Urinary bladder (tissue), 4 donors: Measurements from ENCODE around the gene TAS2R9. TPM values are rescaled to one million over a fixed set of nuclear protein-coding genes. Genes with fewer than 3 reads are reported as not detected.

ENCODE experiments used
- DNase-seq: peaks from one replicate; pipeline ENCODE4 v3.0.0-alpha.2; 2015; ENCODE audit errors: extremely low spot score
- H3K27ac ChIP-seq: one replicate; pipeline ENCODE4 v1.5.1; 2013; ENCODE audit warnings: low read depth, mild to moderate bottlenecking, moderate library complexity
- H3K36me3 ChIP-seq: one replicate; pipeline ENCODE4 v1.6.1; 2013; ENCODE audit warnings: mild to moderate bottlenecking, moderate library complexity; ENCODE audit not compliant: insufficient read depth
- H3K4me1 ChIP-seq: one replicate; pipeline ENCODE4 v1.6.1; 2013; ENCODE audit warnings: mild to moderate bottlenecking, moderate library complexity; ENCODE audit not compliant: insufficient read depth
- H3K4me3 ChIP-seq: one replicate; pipeline ENCODE4 v1.5.1; 2013; ENCODE audit warnings: low read depth, low read length
- WGBS: extraction: QIAGEN DNeasy Blood & Tissue Kit; methylation state at CpG from one replicate; pipeline ENCODE4 v1.1.7; 2013; 5-methylcytosine and 5-hydroxymethylcytosine counted together
- polyA plus RNA-seq: library from polyadenylated mRNA; stranded (reverse); fragments of 200-250 nt; gene quantifications from one replicate; pipeline ENCODE4 v1.2.3, GENCODE V29; 2013
- total RNA-seq: library from RNA; depleted of rRNA; stranded (reverse); fragments of >200 nt; gene quantifications from one replicate; pipeline ENCODE4 v1.2.3, GENCODE V29; 2014
- donor health status: healthy with polysubstance abuse.
- donor health status: healthy.

TAS2R9 gene
- total RNA-seq, result 0.37 TPM
- not detected for polyA plus RNA-seq

GRCh38 chr12:10810068-10810467 is at the start of gene TAS2R9:
Gene TAS2R9 (minus strand): TSS chr12:10810168. CDS start chr12:10810075, 93 bp downstream.
- no peak for DNase-seq
- Histone ChIP-seq H3K36me3 (no peaks in the 10 kb centered on the region), H3K27ac (no peak within 1 kb of the TSS), H3K4me1 (no peaks in the 10 kb centered on the region), H3K4me3 (no peak within 1 kb of the TSS)

GRCh38 chr12:10855807-10856206 is 45.8 kb upstream of the TAS2R9 start:
- DNase-seq, result no peak
- 98% methylated on average over 2 of the region's 2 CpGs for WGBS
- H3K4me1 ChIP-seq, result no peaks in the 10 kb centered on the region
- H3K36me3 ChIP-seq, result peaks cover 2% of the 10 kb centered on the region
- H3K27ac ChIP-seq, result no peak overlapping the region
- H3K4me3 ChIP-seq, result no peak overlapping the region

- Histone ChIP-seq H3K4me3 (no peak overlapping the region), H3K4me1 (no peaks in the 10 kb centered on the region), H3K27ac (no peak overlapping the region), H3K36me3 (peaks cover 2% of the 10 kb centered on the region)
- no peak for DNase-seq
- WGBS, result 80% methylated on average over 2 of the region's 2 CpGs
Measured at GRCh38 chr12:10853776-10854175, 43.8 kb upstream of the TAS2R9 start.

GRCh38 chr12:10851243-10851858 is 41.4 kb upstream of the TAS2R9 start:
- Histone ChIP-seq H3K4me1 (no peaks in the 10 kb centered on the region), H3K27ac (no peak overlapping the region)

GRCh38 chr12:10849425-10849878 is 39.5 kb upstream of the TAS2R9 start, which contains the start of gene PRR4:
Gene PRR4 (minus strand): TSS chr12:10849475. CDS start chr12:10849437, 38 bp downstream.
- no peak within 1 kb of the TSS for H3K4me3 ChIP-seq
- peaks cover 2% of the 10 kb centered on the region for H3K36me3 ChIP-seq
- no peak within 1 kb of the TSS for H3K27ac ChIP-seq
- no peaks in the 10 kb centered on the region for H3K4me1 ChIP-seq
- no peak for DNase-seq
- WGBS, result 90% methylated on average over 4 of the region's 4 CpGs

More at GRCh38 chr12:10851243-10851858, 41.4 kb upstream of the TAS2R9 start:
- Histone ChIP-seq H3K4me3 (no peak overlapping the region), H3K36me3 (peaks cover 2% of the 10 kb centered on the region)
- no peak for DNase-seq
- 64% methylated on average over 4 of the region's 4 CpGs for WGBS

GRCh38 chr12:10847744-10848143 is 37.8 kb upstream of the TAS2R9 start:
- 63% methylated on average over 2 of the region's 2 CpGs for WGBS
- DNase-seq, result no peak
- Histone ChIP-seq H3K27ac (no peak overlapping the region), H3K4me1 (no peaks in the 10 kb centered on the region), H3K36me3 (peaks cover 2% of the 10 kb centered on the region), H3K4me3 (no peak overlapping the region)

- no peak for DNase-seq
- 94% methylated on average over 2 of the region's 2 CpGs for WGBS
- Histone ChIP-seq H3K4me1 (no peaks in the 10 kb centered on the region), H3K4me3 (no peak overlapping the region), H3K36me3 (no peaks in the 10 kb centered on the region), H3K27ac (no peak overlapping the region)
Measured at GRCh38 chr12:10842862-10843261, 32.9 kb upstream of the TAS2R9 start.

GRCh38 chr12:10838461-10838860 is 28.5 kb upstream of the TAS2R9 start:
- H3K4me1 ChIP-seq, result no peaks in the 10 kb centered on the region
- H3K27ac ChIP-seq, result no peak overlapping the region
- WGBS, result 84% methylated on average over 3 of the region's 3 CpGs
- H3K36me3 ChIP-seq, result no peaks in the 10 kb centered on the region
- no peak overlapping the region for H3K4me3 ChIP-seq
- no peak for DNase-seq

GRCh38 chr12:10829994-10830393 is 20.0 kb upstream of the TAS2R9 start:
- WGBS, result 98% methylated on average over 1 of the region's 1 CpG

GRCh38 chr12:10826258-10826657 is 16.3 kb upstream of the TAS2R9 start, which contains the start of gene TAS2R10:
Gene TAS2R10 (minus strand): TSS chr12:10826358. CDS start chr12:10826269, 89 bp downstream.
- 66% methylated on average over 3 of the region's 3 CpGs for WGBS
- no peak within 1 kb of the TSS for H3K4me3 ChIP-seq
- no peak within 1 kb of the TSS for H3K27ac ChIP-seq
- H3K36me3 ChIP-seq, result no peaks in the 10 kb centered on the region
- no peaks in the 10 kb centered on the region for H3K4me1 ChIP-seq
- no peak for DNase-seq

More at GRCh38 chr12:10829994-10830393, 20.0 kb upstream of the TAS2R9 start:
- H3K27ac ChIP-seq, result no peak overlapping the region
- no peaks in the 10 kb centered on the region for H3K36me3 ChIP-seq
- H3K4me1 ChIP-seq, result no peaks in the 10 kb centered on the region
- H3K4me3 ChIP-seq, result no peak overlapping the region
- no peak for DNase-seq

GRCh38 chr12:10824957-10825356 is 15.0 kb upstream of the TAS2R9 start:
- no peaks in the 10 kb centered on the region for H3K4me1 ChIP-seq
- no peak for DNase-seq
- 81% methylated on average over 3 of the region's 3 CpGs for WGBS
- H3K4me3 ChIP-seq, result no peak overlapping the region
- H3K27ac ChIP-seq, result no peak overlapping the region
- no peaks in the 10 kb centered on the region for H3K36me3 ChIP-seq

GRCh38 chr12:10811883-10812536 is 2.0 kb upstream of the TAS2R9 start:
- Histone ChIP-seq H3K4me3 (no peak overlapping the region), H3K36me3 (no peaks in the 10 kb centered on the region), H3K27ac (no peak overlapping the region), H3K4me1 (no peaks in the 10 kb centered on the region)
- no peak for DNase-seq
- 82% methylated on average over 3 of the region's 3 CpGs for WGBS

GRCh38 chr12:10807186-10807585 is 2.8 kb downstream of the TAS2R9 start, which contains the start of gene TAS2R8:
Gene TAS2R8 (minus strand): TSS chr12:10807286. CDS start chr12:10806980, 306 bp downstream.
- Histone ChIP-seq H3K27ac (no peak within 1 kb of the TSS), H3K4me3 (no peak within 1 kb of the TSS), H3K36me3 (no peaks in the 10 kb centered on the region), H3K4me1 (no peaks in the 10 kb centered on the region)
- 74% methylated on average over 1 of the region's 1 CpG for WGBS
- DNase-seq, result no peak

GRCh38 chr12:10802587-10802986 is 7.4 kb downstream of the TAS2R9 start, which contains the start of gene TAS2R7:
Gene TAS2R7 (minus strand): TSS chr12:10802627. CDS start chr12:10802570, 57 bp downstream.
- no peak within 1 kb of the TSS for H3K4me3 ChIP-seq
- no peak within 1 kb of the TSS for H3K27ac ChIP-seq
- 48% methylated on average over 4 of the region's 4 CpGs for WGBS
- DNase-seq, result no peak
- no peaks in the 10 kb centered on the region for H3K4me1 ChIP-seq
- no peaks in the 10 kb centered on the region for H3K36me3 ChIP-seq
